Stimulated activated CD4-positive, alpha-beta T cell treated with anti-CD3 and anti-CD28 coated beads, TNF-alpha, amount 100 ng/mL, for 24 hours (primary cell): ENCODE measurements around the gene RYR3.

Experiments
- DNase-seq, 3 experiments: peaks; one replicate each; pipeline ENCODE4 v3.0.0-alpha.2; 2020; ENCODE audit warnings: low read depth in 3 of 3

Gene RYR3

GRCh38 chr15:33320017-33320416 is 9.2 kb downstream of the RYR3 start:
- no peak for DNase-seq

- no peak for DNase-seq
Observed at GRCh38 chr15:33322091-33322490, 11.3 kb downstream of the RYR3 start.

- DNase-seq, result no peak
Observed at GRCh38 chr15:33324609-33325008, 13.8 kb downstream of the RYR3 start.

- DNase-seq, result no peak
Observed at GRCh38 chr15:33326908-33327307, 16.1 kb downstream of the RYR3 start.

- no peak for DNase-seq
Observed at GRCh38 chr15:33328106-33328505, 17.3 kb downstream of the RYR3 start.

GRCh38 chr15:33329457-33329856 is 18.7 kb downstream of the RYR3 start:
- DNase-seq, result no peak

- no peak for DNase-seq
Observed at GRCh38 chr15:33330931-33331330, 20.2 kb downstream of the RYR3 start.

GRCh38 chr15:33341953-33342352 is 31.2 kb downstream of the RYR3 start:
- DNase-seq, result no peak

GRCh38 chr15:33343275-33343674 is 32.5 kb downstream of the RYR3 start:
- DNase-seq, result no peak

- no peak for DNase-seq
Observed at GRCh38 chr15:33344111-33344510, 33.3 kb downstream of the RYR3 start.

- no peak for DNase-seq
Observed at GRCh38 chr15:33344530-33344929, 33.8 kb downstream of the RYR3 start.

- DNase-seq, result no peak
Observed at GRCh38 chr15:33354411-33354810, 43.6 kb downstream of the RYR3 start.

- no peak for DNase-seq
Observed at GRCh38 chr15:33357845-33358244, 47.1 kb downstream of the RYR3 start.

GRCh38 chr15:33358306-33358705 is 47.5 kb downstream of the RYR3 start:
- no peak for DNase-seq

- no peak for DNase-seq
Observed at GRCh38 chr15:33360886-33361285, 50.1 kb downstream of the RYR3 start.

- DNase-seq, result no peak
Observed at GRCh38 chr15:33369941-33370622, 59.3 kb downstream of the RYR3 start.

- DNase-seq, result no peak
Observed at GRCh38 chr15:33370623-33371020, 59.9 kb downstream of the RYR3 start.

GRCh38 chr15:33371159-33371558 is 60.4 kb downstream of the RYR3 start:
- no peak for DNase-seq

- DNase-seq, result no peak
Observed at GRCh38 chr15:33374226-33374914, 63.6 kb downstream of the RYR3 start.

- no peak for DNase-seq
Observed at GRCh38 chr15:33375236-33375635, 64.5 kb downstream of the RYR3 start.

- DNase-seq, result no peak
Observed at GRCh38 chr15:33377204-33377603, 66.4 kb downstream of the RYR3 start.

GRCh38 chr15:33378866-33379480 is 68.2 kb downstream of the RYR3 start:
- no peak for DNase-seq

- DNase-seq, result no peak
Observed at GRCh38 chr15:33380406-33380805, 69.6 kb downstream of the RYR3 start.
